HG02884 (cell line): Measurements from ENCODE around the gene HTRA1.

ENCODE experiments used
- ATAC-seq: cut with Tn5 transposase; IDR thresholded peaks from one replicate; pipeline ENCODE4 v1.9.1; 2021; ENCODE audit warnings: mild to moderate bottlenecking, moderate library complexity; ENCODE audit not compliant: unreplicated experiment

HTRA1 gene

DNA sequence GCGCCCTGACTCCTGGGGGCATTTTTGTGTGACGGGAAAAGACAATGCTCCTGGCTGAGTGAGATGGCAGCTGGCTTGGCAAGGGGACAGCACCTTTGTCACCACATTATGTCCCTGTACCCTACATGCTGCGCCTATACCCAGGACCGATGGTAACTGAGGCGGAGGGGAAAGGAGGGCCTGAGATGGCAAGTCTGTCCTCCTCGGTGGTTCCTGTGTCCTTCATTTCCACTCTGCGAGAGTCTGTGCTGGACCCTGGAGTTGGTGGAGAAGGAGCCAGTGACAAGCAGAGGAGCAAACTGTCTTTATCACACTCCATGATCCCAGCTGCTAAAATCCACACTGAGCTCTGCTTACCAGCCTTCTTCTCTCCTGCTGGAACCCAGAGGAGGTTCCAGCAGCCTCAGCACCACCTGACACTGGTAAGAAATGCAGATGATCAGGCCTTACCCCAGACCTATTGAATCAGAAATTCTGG, 6.7 kb upstream of the HTRA1 start, which contains the start of gene ARMS2:
Gene ARMS2 (plus strand): TSS at position 51 of the 478 bp plus-strand sequence. CDS start 75 bp downstream, at position 126.
- no peak for ATAC-seq

DNA sequence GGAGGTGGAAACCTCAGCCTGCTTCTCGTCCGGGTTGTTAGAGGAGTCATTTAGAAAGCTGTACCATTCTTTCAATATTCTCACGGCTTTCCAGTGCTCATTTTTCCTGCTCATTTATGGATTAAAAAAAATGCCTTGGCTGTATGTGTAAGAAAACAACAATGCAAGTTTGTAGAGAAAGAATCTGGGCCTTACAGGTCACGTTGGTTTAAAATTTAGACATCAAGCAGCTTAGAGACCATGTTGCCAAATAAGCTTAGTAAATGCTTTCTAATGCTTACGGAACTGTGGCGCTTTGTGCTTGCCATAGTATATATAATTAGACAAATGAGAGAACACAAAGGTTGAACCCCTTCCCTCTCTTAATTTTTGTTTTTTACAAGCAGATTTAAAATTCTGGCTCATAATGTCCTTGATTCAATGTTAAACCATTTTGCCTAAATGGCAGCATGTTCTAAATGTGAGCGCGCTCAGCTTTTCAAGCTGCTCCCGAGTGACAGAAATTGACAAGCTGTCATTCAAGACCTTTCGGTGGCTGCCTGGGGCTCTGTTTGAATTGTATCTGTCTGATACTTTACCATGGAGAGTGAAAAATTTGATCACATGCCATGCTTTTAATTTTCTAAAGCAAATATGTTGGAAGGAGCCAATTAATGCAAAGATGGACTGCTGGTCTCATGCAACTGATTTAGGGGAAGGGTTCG, 5.8 kb upstream of the HTRA1 start:
- no peak for ATAC-seq

DNA sequence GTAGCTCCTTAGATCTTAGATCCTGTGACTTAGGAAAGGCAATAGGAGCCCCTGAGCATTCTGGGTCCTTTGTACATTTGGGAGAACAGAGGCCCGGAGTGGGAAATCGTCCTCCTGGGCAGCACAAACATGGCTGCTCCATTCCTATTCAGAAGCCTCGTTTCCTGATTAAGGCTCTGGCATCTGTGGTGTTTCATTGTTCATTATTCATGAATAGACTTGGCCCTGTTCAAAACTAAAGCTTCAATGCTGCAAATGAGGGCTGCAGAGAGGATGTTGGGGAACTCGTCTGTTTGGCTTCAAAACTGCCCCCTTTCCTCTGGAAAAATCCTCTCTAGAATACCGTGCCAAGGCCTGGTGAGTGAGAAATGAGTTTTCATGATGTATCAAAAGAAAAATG, 3.4 kb upstream of the HTRA1 start:
- no peak for ATAC-seq

DNA sequence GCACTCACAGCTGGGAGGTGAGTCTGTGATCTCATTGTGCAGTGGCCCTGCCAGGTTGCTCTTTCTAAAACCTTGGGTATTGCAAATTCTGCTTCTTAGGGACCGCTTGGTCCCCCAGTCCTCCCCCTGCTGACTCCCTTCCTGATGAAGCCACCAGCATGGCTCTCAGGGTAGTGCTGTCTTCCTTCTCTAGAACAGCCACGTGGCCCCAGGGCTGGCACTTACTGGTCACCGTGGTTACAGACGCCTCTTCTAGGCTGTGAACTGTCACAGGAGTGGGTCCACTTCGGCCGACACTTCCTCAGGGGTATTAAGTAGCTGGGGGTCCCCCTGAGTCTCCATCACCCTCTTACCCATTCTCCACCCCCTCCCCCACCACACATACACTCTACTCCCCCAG, 2.7 kb upstream of the HTRA1 start:
- ATAC-seq, result no peak

DNA sequence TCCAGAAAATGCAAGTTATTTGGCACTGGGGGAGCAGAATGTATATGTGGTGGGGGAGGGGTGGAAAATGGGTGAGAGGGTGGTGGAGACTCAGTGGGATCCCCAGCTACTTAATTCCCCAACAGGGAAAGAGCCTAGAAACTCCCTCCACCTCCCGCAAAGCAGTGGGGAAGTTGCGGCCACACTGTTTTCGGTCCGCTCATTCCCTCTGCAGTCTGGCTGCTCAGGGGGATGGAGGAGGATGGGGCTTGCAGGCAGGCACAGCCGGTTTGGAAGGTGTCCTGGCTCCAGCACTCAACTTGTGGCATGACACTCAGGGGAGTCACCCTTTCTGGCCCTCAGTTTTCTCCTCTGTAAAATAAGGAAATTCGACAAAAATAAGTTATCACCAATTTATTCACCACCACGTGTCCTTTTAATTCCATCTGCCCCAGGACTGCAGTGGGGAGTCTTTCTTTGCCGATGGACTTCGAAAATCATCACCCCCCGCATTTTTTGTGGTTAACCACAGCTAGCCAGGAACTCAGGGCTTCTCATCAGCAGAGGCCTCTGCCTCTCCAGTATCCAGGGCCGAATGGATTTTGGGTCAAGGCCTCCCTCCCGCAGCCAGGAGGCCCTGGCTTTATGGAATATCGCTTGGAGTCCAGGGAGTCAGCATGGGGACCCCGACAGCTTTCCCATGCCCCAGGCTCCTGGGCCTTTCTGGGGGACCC, 1.6 kb upstream of the HTRA1 start:
- no peak for ATAC-seq

- ATAC-seq, result no peak
These were observed 461 bp upstream of the HTRA1 start for GRCh38 chr10:122460891-122461293.

GRCh38 chr10:122461729-122462532, 578 bp downstream of the HTRA1 start:
- ATAC-seq, result no peak

DNA sequence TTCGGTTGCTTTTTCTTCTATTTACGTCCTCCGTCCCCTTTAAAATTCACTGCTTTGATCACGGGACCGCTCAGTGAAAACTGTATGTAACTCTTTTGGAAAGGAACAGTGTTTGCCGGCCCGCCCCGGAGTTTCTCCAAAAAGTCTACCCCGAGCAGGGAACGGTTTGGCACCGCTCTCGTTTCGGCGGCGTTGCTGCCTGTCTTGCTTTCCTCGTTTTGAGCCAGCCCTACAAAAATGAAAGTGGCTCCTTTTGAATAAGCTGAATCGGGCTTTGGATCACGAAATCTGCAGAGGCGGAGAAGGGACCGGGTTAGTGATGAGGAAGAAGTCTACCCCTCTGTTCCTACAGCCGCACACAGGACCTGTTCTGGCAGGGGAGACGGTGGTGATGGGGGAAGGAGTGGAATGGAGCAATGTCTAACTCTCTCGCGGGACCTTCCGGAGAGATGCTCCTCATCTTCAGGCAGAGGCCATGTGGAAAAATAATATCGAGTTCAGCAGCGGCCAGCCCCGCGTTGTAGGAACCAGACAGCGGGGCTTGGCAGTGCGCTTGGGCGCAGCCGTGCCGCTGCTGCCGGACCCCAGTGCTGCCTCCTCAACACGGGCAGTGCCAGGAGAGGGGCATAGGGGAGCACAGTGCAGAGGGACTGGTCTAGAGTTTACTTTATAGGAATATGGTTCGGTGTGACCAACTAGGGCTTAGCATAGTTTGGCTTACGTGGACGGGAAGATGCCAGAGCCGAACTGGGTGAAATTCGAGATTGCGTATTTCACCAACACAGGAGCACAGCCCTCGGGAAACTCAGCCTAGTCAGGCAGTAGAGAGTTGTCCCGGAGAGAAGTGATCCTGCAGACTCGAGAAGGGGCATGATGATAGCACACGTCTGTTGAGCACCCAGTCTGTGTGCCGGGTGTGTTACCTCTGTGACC, 1.4 kb downstream of the HTRA1 start:
- no peak for ATAC-seq

GRCh38 chr10:122463466-122464249, 2.3 kb downstream of the HTRA1 start:
- no peak for ATAC-seq

GRCh38 chr10:122464250-122464510, 2.8 kb downstream of the HTRA1 start:
- no peak for ATAC-seq

DNA sequence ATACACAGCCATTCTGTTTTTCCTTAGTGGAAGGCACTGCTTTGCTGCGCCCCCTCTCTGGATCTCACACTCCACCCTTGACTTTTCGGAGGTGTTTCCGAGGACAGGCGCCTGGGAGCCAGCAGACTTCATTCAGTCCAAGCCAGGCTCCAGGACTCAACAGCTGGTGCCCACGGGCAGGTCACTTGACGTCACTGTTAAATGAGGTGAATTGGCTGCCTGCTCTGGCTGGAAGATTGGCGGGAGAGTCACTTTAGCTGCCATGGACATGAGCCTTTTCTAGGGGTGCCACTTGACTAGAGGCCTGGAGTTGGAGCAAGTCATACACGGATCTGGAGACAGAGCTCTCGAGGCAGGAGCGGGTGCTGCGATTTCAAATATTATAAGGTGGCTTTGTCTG, 3.2 kb downstream of the HTRA1 start:
- ATAC-seq, result no peak

DNA sequence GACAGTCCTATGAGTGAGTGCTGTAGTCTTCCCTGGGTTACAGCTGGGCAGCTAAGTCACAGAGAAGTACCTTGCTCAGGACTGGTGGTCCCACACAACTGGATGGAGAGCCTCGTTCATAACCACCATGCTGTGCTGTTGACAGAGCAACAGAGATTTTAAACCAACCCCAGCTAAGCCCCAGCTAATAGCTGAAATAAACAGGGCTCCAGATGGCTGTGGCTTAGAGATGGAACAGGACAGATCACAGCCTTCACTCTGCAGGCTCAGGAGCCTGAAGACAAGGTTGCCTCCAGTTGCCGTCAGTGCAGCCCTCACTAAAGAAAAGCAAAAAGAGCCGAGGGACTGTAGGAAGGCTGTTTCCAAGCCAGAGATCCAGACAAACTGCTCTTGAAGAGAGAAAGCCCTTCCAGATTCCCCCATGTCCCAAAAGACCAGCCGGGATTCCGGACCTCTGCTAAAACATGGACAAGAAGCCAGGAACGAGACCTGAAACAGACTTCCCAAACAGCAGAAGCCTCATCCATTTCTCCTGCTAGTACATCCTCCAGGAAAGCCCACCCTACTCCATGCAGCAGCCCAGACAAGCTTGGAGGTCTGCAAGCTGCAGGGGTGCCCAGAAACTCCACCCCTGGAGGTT, 4.2 kb downstream of the HTRA1 start:
- ATAC-seq, result no peak

DNA sequence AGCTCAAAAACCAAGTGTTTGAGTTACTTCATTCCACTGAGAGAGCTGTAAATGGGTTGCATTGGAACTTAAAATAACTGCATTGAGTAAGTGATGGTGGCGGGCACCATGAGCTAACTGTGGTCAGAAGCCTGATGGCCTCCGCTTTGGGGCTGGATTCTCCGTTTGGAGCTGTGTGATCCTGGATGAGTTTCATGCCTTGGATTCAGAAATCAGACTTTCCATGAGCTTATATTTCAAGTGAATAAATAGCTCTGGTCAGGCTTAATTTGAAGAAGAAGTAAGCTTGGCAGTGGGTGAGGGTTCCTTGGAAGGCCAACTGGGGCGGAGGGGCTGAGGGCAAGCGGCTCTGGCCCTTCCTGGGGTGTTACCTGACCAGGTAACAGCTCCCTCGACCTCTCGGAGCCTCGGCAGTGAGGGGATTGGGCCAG, 5.6 kb downstream of the HTRA1 start:
- ATAC-seq, result no peak

GRCh38 chr10:122467701-122468100, 6.3 kb downstream of the HTRA1 start:
- no peak for ATAC-seq

DNA sequence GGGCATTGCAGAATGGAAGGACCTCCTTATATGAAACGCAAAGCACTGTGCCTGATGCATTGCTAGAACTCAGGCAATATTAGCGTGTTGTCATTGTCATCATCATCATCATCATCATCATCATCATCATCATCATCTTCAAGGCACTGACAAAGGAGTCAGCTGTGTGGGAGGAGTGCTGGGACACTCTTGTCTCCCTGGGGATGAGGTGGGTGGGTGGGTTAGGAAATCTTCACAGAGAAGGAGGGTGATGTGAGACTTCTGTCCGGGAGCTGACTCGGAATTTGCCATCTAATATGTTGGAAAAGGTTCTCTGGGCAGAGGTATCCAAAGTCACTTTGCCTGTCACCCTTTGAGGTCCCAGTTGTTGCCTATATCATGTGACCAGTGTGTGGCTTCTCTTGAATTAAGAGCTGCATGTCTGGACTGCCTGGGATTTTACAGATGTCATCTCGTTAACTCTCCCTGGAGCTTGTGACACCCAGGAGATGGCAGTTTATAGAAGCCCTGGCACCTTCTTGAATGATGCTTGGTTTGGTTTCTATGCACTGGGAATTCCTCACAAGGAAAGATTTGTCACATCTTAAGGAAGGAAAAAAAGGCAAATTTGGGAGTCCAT, 7.1 kb downstream of the HTRA1 start:
- ATAC-seq, result no peak

DNA sequence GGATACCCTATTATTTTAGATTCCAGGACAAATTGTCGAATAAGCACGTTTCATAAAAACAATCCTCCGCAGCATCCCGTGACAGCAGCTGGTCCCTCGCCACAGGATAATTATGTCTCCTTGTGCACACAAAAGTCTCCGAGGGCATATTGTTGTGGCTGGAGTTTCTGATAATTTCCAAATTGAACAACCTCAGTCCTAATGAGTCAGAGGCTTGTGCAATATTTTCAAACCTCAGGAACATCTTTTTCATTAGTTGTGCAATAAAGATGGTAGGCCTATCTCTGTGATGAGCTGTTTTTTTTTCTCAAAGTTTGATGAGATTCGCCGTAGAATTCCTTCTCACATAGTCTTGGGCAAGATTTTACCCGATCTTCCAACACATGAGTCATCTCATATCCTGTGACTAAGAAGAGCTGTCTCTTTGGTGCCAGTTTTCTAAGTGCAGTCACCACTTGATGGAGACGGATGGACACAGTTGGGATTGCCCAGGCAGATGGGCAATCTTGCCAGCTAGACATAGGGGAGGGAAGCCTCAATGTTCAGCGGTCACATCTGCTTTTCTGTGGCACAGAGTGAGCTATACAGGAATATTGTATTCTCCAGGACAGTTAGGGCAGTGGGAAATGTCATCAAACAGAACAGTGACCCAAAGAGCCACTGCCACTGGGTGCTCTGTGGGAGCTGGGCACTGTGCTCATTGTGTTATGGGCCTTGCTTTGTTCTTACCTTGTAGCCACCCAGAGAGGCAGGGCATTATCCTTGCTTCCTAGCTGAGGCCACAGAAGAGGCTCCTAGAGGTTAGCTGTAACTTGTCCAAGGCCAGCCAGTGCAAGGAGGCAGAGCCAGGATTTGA, 7.8 kb downstream of the HTRA1 start:
- ATAC-seq, result no peak

DNA sequence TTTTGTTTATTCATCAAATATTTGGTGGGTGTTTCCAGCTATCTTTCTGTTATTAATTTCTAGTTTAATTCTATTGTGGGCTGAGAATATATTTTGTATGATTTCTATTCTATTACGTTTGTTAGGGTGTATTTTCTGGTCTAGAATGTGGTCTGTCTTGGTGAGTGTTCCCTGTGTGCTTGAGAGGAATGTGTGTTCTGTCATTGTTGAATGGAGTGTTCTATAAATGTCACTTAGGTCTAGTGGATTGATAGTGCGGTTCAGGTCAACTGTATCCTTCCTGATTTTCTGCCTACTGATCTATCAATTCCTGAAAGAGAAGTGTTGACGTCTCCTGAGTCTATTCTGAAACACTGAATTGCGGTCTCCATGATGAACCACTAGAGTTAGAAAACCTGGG, 8.5 kb downstream of the HTRA1 start:
- ATAC-seq, result no peak

DNA sequence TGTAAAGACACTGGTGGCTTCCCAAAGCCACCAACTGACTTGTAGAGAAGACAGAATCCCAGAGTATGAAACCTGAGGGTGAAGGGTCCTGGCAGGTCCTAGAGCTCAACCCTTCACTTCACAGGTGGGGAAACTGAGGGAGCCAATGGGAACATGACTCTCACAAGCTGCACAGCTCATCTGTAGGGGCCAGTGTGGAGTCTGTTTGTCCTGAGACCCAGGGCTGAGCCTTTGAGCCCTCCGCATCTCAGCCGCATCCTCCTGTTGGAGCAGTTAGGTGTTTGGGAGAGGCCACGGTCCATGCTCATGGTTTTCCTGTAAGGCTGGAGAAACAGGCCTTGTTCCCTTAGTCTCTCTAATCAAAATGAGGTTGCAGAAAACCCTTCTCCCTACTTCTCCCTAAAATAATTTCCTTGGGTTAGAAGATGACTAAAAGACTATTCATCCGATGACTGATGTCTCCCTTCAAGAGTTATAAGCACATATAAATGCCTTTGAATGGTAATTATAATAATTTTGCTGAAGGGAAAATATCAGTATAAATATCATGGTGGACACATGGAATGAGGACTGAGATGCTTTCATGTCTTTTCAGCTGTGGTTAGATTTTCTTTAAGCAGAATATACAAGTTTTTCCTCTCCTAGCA, 10.3 kb downstream of the HTRA1 start:
- ATAC-seq, result no peak
